HG02852 (cell line): ENCODE measurements around the gene SMAP2.

Source experiments
- ATAC-seq: cut with Tn5 transposase; IDR thresholded peaks from one replicate; pipeline ENCODE4 v1.9.1; 2021; ENCODE audit warnings: mild to moderate bottlenecking, moderate library complexity; ENCODE audit not compliant: unreplicated experiment

The SMAP2 gene

DNA sequence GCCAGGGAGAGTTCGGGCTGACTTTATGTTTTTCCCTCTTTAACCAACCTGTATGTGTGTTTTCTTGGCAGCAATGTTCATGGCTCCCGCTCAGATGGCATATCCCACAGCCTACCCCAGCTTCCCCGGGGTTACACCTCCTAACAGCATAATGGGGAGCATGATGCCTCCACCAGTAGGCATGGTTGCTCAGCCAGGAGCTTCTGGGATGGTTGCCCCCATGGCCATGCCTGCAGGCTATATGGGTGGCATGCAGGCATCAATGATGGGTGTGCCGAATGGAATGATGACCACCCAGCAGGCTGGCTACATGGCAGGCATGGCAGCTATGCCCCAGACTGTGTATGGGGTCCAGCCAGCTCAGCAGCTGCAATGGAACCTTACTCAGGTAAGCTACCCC is 43.2 kb downstream of the SMAP2 start:
- no peak for ATAC-seq

DNA sequence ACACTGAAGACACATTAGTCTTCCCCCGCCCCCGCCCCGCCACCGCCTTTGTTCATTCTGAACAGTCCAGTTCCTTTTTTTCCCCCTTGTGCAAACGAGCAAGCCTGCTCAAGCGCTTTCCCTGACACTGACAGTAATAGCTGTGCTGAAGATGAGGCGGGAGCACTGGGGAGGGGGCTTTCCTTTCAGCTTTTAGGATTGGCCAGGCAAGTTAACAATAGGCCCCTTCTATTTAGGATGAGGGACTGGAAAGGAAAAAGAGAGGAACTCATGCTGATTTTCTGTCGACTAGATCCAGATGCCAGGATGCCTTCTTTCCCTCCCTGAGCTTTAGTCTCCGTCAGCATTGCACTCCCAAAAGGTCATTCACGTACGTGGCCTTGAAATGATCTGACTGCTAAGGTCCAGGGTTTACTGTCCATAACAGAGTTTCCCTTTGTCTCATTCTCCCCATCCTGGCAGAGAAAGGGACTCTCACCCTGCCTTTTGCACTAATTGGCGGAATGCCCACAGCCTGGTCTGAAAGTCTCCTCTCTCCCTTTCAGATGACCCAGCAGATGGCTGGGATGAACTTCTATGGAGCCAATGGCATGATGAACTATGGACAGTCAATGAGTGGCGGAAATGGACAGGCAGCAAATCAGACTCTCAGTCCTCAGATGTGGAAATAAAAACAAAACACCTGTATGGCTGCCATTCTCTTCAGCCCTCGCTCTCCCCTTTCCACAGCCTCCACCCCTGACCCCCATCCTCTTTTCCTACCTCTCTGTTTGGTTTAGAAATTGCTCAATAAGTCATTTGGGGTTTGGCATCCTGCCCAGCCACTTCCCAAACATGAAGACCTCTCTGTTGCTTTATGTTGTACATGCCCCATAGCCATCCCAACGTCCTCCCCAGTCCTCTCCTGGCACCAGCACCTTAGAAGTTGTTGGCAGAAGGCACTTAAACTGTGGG is 48.2 kb downstream of the SMAP2 start:
- no peak for ATAC-seq

DNA sequence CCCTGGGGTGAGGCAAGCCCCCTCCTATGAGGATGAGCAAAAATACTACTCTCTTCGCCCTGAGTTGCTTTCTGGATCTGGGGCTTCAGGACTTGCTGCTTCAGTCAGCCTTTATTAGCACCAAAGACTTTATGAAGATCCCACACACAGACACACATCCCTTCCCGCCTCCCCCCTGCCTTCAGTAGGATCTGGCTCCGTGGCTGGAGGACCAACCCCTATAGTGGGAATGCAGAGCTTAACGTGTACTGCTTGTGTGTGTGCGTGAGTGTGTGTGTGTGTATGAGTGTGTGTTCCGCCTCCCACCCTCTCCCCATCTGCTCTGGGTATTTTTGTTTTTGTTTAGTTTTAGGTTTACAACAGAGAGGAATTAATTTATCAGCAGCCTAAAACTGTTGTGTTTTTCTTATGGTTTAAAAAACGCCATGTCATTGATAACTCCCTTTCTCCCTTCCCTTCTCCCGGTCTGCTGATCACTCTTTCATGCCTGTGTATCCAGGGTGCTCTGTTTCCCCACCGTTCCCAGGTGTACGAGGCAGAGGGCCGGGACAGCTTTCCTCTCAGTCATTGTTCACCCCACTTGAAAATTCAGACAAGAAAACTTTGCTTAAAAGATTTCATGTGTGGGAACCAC is 49.2 kb downstream of the SMAP2 start:
- ATAC-seq: no peak

DNA sequence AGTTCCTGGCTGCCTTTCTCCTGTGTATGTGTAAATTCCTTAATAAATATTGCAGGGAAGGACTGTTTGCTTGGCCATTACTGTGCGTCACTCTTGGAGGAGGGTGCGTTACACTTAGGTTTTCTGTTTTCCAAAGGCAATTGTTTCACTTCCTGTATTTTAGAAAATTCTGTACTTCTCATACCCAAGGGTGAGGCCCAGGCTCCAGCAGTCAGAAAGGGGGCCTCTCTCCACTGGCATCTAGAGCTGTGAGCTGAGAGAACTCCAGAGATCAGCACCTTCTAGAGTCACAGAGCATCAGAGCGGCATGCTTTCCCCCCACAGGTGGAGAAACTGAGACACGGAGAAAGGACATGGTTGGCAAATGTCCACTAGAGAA is 49.7 kb downstream of the SMAP2 start:
- ATAC-seq: no peak

DNA sequence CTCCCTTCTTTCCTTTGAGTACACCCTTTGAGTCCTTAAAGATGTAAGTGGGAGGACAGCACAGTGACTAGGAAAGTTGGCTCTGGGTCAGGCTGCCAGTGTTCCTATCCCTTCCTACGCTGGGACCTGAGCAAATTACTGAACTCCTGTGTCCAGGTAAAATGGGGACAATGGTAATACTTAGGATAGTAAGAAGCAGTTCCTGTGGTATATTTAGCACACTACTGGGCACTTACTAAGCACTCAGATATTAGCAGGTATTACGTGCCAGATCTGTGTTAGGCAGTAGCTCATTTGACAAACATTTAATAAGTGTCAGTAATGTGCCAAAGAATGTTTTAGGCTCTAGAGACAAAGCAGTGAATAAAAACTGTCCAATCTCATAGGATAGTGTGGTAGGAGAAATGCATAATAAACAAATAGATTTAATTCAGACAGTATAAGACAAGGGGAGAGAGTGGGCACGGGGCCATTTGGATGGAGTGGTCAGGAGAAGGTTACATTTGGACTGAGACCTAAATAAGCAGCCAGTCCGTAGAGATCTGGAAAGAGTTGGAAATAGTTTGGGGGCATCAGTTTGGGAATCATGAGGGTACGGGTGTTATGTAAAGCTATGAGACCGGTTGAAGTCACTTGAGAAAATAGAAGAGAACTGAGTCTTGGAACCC is 50.6 kb downstream of the SMAP2 start:
- ATAC-seq: no peak

DNA sequence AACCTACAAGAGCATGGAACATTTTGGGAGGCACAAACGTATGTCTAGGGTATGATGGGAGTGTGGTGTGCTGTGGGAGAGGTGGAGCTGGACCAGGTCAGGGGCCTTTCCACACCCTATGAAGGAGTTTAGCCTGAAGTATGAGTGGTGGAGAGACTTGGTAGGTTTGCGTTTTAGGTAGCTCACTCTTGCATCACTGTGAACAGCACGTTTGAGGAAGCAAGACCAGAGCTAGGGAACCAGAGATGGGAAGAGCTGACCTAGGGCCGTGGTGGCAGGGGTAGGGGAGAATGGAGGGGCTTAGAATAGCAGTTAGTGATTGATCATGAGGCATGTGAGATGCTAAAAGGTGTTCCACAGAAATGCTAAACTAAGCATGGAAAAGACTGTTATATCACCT is 51.7 kb downstream of the SMAP2 start:
- ATAC-seq: no peak

DNA sequence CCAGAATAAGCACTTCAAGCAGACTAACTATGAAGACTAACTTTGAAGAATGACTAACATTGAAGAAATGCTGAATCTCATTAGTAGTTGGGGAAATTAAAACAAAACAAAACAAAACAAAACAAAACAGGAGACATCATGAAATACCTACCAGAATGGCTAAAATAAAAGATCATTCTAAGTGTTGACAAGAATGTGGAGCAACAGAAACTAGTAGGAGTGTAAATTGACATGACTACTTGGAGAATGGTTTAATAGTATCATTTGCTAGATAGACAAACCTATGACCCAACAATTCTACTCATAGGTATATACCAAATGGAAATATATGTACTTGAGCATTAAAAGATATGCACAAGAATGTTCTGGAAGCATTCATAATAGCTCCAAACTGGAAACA is 57.9 kb downstream of the SMAP2 start:
- no peak for ATAC-seq

DNA sequence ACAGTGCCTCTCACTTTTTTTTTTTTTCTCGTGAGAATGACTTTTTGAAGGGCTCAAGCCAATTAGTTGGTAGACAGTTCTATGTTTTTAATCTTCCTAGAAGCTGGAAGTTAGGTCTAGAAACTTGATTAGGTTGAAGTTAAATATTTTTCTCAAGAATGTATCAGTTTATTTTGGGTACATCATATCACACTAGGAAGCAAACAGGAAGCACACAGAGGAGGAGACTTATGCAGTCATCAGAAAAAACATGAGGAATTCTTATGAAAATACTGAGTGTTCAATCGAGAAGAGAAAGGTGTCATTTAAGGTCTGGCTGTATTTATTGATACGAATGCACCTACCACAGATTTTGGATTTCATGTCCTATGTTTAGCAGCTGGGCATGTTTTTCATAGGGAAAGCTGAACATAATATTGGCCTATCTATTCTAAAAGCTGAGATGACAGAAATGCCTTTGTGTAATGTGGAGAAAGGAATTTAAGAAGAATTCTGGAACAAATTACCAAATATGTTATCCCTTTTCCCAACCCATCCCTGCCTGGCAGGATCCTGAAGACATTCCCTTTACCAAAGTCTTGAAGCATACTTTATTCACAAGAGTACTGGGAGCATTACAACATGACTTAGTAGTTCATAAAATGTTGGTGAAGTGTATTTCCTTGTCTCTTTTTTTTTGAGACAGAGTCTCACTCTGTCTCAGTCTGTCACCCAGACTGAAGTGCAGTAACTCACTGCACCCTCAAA is 59.3 kb downstream of the SMAP2 start:
- ATAC-seq: no peak

DNA sequence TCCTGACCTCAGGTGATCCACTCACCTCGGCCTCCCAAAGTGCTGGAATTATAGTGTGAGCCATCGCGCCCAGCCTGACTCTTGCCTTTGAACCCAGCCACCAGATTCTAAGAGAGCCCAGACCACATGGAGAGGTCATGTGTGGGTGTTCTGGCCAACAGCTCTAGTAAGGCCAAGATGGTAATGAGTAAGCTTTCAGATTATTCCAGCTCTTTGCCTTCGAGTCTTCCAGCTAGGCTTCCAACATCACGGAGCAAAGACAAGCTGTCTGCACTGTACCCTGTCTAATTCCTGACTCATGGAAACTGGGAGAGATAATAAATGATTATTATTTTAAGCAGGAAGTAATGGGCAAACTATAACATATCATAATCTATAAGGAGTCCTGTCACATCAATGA is 61.9 kb downstream of the SMAP2 start:
- no peak for ATAC-seq

DNA sequence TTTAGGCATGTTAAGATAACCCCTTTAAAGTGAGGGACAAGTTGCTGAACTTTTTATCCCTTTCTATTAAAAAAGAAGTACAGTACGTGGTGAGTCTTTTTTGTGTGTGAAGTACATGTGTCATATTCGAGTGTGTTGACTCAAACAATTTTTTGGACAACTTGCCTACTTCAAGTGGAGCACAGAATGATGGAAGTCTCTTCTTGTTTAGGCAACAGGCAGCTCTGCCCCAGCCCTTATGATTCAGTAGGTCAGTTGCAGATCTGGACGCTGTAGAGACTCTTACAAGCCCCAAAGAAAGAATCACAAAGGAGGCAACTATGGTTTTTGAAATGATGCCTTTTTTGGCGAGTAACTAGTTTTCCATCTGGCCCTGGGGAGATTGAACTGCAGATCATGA is 62.3 kb downstream of the SMAP2 start:
- no peak for ATAC-seq

DNA sequence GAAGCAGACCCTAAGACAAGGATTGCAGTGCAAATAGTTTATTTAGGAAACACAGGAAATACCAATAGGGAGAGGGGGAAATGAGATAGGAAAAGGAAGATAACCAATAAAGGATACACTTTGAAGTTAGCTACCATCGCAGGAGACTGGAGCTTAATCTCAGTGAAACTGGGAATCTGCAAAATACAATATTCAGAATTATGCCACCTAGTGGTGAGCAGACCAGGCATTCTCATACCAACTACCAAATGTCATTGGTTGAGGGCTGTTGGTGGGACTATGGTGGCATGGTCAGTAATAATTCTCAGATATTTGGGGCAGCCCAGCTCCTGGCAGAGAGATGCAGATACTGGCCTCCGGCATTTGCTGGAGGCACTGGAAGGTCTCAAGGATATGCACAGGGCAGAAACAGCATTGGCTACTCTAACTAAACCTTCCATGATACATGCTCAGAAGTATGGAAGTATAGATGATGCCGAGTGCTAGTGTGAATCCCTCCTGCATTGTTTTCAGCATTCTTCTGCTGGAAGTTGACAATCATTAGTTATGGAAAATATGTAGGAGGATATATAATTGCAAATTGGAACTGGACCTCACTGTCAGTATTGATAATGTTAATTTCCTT is 65.0 kb downstream of the SMAP2 start:
- ATAC-seq: no peak

DNA sequence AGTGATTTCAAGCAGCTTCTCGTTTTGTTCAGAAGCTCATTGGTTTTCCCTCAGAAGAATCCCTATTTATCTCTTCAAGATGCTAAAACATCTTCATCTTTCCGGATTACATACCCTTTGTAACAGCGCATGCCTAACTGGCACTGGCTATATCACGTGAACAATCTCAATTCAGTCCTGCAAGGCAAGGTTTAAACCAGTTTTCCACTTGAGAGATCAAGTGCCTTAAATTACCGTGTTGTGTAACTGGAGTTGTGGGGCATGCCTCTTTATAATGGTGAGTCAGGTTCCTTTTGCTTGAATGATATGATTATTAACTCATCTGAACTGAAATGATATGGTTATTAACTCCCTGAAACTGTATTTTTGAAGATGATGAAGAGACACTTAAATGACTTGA is 65.7 kb downstream of the SMAP2 start:
- no peak for ATAC-seq

DNA sequence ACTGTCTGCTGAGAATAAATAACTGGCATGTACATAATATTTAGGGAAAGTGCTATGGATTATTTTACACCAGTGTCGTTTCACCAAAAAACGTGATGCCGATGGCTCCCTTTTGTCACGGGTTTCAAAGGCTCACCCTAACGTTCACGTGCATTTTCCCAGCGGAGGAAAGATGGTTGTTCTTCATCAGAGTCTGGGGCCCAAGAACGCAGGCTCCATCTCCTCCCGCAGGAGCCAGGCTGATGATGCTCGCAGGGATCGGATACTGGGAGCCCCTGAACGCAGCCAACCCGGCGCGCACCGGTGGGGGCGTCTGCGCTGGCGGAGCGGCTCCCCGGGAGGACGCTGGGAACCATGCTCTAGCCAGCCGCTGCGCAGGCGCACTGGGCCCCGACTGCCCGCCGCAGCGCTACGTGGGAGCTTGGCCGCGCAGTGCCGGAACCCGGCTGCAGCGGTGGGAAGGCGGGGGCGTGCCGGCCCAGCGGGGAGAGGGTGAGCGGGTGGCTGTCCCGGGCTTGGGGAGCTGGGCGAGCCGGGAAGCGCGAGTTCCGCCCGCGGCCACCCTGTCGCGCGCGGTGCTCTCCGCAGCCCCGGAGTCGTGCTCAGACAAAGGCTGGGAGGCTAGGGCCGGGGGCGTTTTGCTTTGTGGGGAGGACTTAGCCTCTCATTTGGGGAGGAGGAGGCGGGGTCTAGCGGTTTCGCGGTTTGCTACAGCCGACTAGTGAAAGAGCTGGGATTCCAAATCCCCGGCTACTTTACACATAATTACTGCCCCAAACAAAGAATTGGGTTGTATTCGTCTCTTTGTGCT is 76.4 kb downstream of the SMAP2 start, which contains the start of gene ZFP69B:
Gene ZFP69B, plus strand, starts transcription at position 793 of the 811 bp plus-strand sequence. CDS start 486 bp downstream, outside the sequence.
- peak; percentile 72 for ATAC-seq

DNA sequence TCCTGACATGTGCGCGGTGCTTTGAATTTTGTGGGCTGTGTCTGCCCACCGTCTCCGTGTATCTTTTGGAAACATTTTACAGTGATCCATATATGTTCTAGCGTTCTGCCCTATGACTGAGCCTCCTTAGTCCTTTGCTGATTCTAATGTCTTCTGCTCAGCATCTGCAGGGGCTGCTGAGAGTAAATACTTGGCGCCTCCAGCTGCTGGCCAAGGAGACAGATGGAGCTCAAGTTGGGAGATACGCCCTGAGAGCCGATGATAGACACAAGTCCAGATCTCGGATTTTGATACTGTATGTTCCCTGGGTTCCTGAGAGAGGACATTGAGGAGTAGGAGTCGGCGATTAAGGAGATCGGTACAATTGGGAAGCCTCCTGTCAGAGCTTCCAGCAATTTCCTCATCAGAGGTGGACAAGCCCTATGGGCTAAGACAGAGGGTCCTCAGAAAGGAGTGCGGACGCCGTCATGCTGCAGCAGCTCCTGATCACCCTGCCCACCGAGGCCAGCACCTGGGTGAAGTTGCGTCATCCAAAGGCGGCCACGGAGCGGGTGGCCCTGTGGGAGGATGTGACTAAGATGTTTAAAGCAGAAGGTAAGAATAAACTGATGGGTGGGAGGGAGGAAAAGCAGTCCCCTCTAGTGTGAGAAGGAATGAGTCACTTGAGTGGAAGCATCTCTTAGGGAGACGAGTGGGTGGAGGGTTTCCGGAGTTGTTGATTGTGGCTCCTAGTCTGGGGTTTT is 77.1 kb downstream of the SMAP2 start:
- peak; percentile 47 for ATAC-seq

DNA sequence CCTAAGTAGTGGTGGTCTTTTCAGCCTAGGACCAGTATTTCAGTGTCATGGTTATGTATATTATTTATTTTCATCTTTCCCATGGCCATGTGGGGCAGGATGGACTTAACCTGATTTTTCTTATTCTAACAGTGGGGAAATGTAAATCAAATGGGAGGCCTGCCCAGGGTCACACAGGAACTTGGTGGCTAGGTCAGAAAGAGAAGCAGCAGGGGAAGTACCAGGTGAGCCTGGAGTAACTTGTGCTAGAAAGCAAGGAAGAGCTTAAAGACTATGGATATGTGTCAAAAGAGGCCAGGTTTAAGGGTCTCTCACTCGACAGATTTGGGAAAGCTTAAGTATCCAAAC is 77.7 kb downstream of the SMAP2 start:
- no peak for ATAC-seq

DNA sequence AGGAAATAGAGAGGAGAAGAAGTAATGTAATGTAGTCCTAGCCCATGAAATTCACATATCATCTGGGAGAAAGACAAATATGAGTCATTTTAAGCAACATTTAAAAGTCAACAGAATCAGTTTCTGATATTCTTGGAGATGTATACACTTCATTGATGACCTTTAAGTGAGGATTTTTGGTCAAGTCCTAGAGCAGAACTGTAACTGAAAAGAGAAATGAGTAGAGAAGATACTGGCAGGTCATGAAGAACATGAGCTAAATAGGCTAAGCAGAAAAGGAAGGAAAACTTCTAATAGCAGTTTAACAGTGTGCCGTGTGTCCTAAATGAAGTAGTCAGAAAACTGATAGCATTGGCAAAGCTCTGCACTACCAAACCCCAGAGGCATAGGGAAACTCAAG is 81.3 kb downstream of the SMAP2 start:
- ATAC-seq: no peak

DNA sequence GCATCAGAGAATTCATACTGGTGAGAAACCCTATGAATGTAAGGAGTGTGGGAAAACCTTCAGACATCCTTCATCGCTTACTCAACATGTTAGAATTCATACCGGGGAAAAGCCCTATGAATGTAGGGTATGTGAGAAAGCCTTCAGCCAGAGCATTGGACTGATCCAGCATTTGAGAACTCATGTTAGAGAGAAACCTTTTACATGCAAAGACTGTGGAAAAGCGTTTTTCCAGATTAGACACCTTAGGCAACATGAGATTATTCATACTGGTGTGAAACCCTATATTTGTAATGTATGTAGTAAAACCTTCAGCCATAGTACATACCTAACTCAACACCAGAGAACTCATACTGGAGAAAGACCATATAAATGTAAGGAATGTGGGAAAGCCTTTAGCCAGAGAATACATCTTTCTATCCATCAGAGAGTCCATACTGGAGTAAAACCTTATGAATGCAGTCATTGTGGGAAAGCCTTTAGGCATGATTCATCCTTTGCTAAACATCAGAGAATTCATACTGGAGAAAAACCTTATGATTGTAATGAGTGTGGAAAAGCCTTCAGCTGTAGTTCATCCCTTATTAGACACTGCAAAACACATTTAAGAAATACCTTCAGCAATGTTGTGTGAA is 89.5 kb downstream of the SMAP2 start:
- no peak for ATAC-seq

DNA sequence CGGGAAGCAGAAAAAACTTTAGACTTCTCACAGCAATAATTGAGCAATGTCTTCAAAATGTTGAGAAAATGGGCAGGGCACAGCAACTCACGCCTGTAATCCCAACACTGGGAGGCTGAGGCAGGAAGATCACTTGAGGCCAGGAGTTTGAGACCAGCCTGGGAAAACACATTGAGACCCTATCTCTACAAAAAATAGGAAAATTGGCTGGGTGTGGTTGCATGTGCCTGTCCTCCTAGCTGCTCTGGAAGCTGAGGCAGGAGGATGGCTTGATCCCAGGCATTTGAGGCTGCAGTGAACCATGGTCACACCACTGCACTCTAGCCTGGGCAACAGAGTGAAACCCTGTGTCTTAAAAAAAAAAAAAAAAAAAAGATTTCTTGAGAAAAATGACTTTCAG is 95.8 kb downstream of the SMAP2 start:
- no peak for ATAC-seq
